HepG2 (cell line): Measurements from ENCODE around the gene GADD45B. TPM values are rescaled to one million over a fixed set of nuclear protein-coding genes. Genes with fewer than 3 reads are reported as not detected.

Experiments
- ADNP ChIP-seq: sonication (generic); formaldehyde crosslinking; IDR thresholded peaks from 2 replicates; pipeline ENCODE4 v1.4.0; 2020; ENCODE audit warnings: missing genetic modification reagents
- ATM ChIP-seq: fragments of 450-650 bp; IDR thresholded peaks from 2 replicates; pipeline ENCODE4 v1.7.1; 2017; ENCODE audit warnings: mild to moderate bottlenecking, borderline replicate concordance
- BATF2 ChIP-seq: sonication (generic); formaldehyde crosslinking; IDR thresholded peaks from 2 replicates; pipeline ENCODE4 v1.8.0; 2022; ENCODE audit warnings: mild to moderate bottlenecking, missing genetic modification reagents, moderate library complexity
- CENPT ChIP-seq: sonication (generic); formaldehyde crosslinking; IDR thresholded peaks from 2 replicates; pipeline ENCODE4 v1.8.0; 2022; ENCODE audit warnings: low read depth, mild to moderate bottlenecking, moderate library complexity, missing genetic modification reagents
- NBN ChIP-seq: fragments of 450-650 bp; conservative IDR thresholded peaks from 2 replicates; pipeline ENCODE4 v1.6.1; 2017
- NONO ChIP-seq, 2 experiments: fragments of 450-650 bp in 1 of 2; sonication (generic) in 1 of 2; formaldehyde crosslinking in 1 of 2; IDR thresholded peaks in 1 of 2; conservative IDR thresholded peaks in 1 of 2; 2 replicates each; pipeline versions ENCODE4 v1.6.1 to v1.8.0; 2017 to 2022; ENCODE audit warnings: mild to moderate bottlenecking in 1 of 2, missing genetic modification reagents in 1 of 2, moderate library complexity in 1 of 2
- POLR2A ChIP-seq, 2 experiments: IDR thresholded peaks; 2 replicates each; pipeline ENCODE4 v1.6.1; 2011; ENCODE audit warnings: low read depth in 2 of 2, low read length in 2 of 2, mild to moderate bottlenecking in 1 of 2, moderate library complexity in 1 of 2; ENCODE audit not compliant: insufficient read depth in 1 of 2
- REL ChIP-seq: sonication (generic); formaldehyde crosslinking; conservative IDR thresholded peaks from 2 replicates; pipeline ENCODE4 v1.8.0; 2022; ENCODE audit warnings: mild to moderate bottlenecking, missing genetic modification reagents, moderate library complexity
- SAFB2 ChIP-seq: sonication (generic); formaldehyde crosslinking; IDR thresholded peaks from 2 replicates; pipeline ENCODE4 v1.5.1; 2020; ENCODE audit warnings: missing genetic modification reagents, low read depth, mild to moderate bottlenecking, borderline replicate concordance
- SRSF4 ChIP-seq: fragments of 200-400 bp; formaldehyde crosslinking; IDR thresholded peaks from one replicate; pipeline ENCODE4 v1.6.1; 2018; ENCODE audit warnings: mild to moderate bottlenecking, low read depth, low read length, moderate library complexity; ENCODE audit not compliant: poor library complexity, severe bottlenecking
- TCF7 ChIP-seq: sonication (generic); IDR thresholded peaks from 2 replicates; pipeline ENCODE4 v1.6.1; 2016; ENCODE audit warnings: antibody characterized with exemption, low read depth
- YEATS4 ChIP-seq: sonication (generic); formaldehyde crosslinking; IDR thresholded peaks from 2 replicates; pipeline ENCODE4 v1.4.0; 2020; ENCODE audit warnings: missing genetic modification reagents, borderline replicate concordance
- ZBTB20 ChIP-seq: sonication (generic); formaldehyde crosslinking; IDR thresholded peaks from 2 replicates; pipeline ENCODE4 v1.8.1; 2023; ENCODE audit warnings: missing genetic modification reagents, low read depth, mild to moderate bottlenecking, borderline replicate concordance
- ZFP1 ChIP-seq: IDR thresholded peaks from 2 replicates; pipeline ENCODE4 v1.6.1; 2016
- ZNF264 ChIP-seq: sonication (generic); formaldehyde crosslinking; IDR thresholded peaks from 2 replicates; pipeline ENCODE4 v1.4.0; 2020; ENCODE audit warnings: missing genetic modification reagents
- ZNF33A ChIP-seq: sonication (generic); formaldehyde crosslinking; IDR thresholded peaks from 2 replicates; pipeline ENCODE4 v1.5.1; 2020; ENCODE audit warnings: missing genetic modification reagents, mild to moderate bottlenecking, moderate library complexity, borderline replicate concordance
- ZNF616 ChIP-seq: sonication (generic); formaldehyde crosslinking; IDR thresholded peaks from 2 replicates; pipeline ENCODE4 v1.5.0; 2020; ENCODE audit warnings: low read depth, mild to moderate bottlenecking, missing genetic modification reagents
- ZNF704 ChIP-seq: sonication (generic); formaldehyde crosslinking; IDR thresholded peaks from 2 replicates; pipeline ENCODE4 v1.8.1; 2023; ENCODE audit warnings: mild to moderate bottlenecking, inconsistent platforms, moderate library complexity, missing genetic modification reagents, borderline replicate concordance
- ZNF784 ChIP-seq: sonication (generic); formaldehyde crosslinking; IDR thresholded peaks from 2 replicates; pipeline ENCODE4 v1.5.1; 2020; ENCODE audit warnings: missing genetic modification reagents, mild to moderate bottlenecking, borderline replicate concordance
- polyA plus RNA-seq, 8 experiments: library from polyadenylated mRNA; depleted of rRNA in 3 of 8; stranded (reverse) in 7 of 8; unstranded in 1 of 8; fragments of >200 nt; fragmentation: Illumina TruSeq in 4 of 8; extraction: Trizol in 4 of 8; gene quantifications; 2 replicates each; pipeline versions ENCODE4 v1.2.1 to v1.2.3, GENCODE V29; 2011 to 2016; ENCODE audit warnings: low read depth in 4 of 8, missing spikeins in 1 of 8, mixed read lengths in 1 of 8; ENCODE audit not compliant: insufficient read depth in 1 of 8
- total RNA-seq, 5 experiments: library from RNA; depleted of rRNA; stranded (reverse); fragments of >200 nt; fragmentation: Illumina TruSeq; extraction: Trizol; gene quantifications; 2 replicates each; pipeline ENCODE4 v1.2.3, GENCODE V29; 2016; ENCODE audit warnings: low read depth in 1 of 5
- TF ChIP-seq, protein P1 (sequence below): sonication (generic); formaldehyde crosslinking; IDR thresholded peaks from 2 replicates; pipeline ENCODE4 v1.4.0; 2020; ENCODE audit warnings: mild to moderate bottlenecking, missing genetic modification reagents

GADD45B gene
- total and polyA plus RNA-seq, 2 of the 13 experiments (the other 11 are each of a cell fraction or from before 2014, with no cell fraction given): 4.6 to 34.1 TPM

- no peak for TF ChIP-seq REL
- no peak; the same call in 1 of the 2 replicates for TF ChIP-seq ZNF33A (CRISPR knock-in tag)
- TF ChIP-seq CENPT (CRISPR knock-in tag): no peak
- peak; percentile 88; the same call in 1 of the 2 replicates for TF ChIP-seq YEATS4 (CRISPR knock-in tag)
- TF ChIP-seq ZFP1: peak; percentile 55; the same call in 1 of the 2 replicates
- peak; percentile 78 for TF ChIP-seq ZBTB20 (CRISPR knock-in tag)
- no peak for TF ChIP-seq ZNF704 (CRISPR knock-in tag)
- TF ChIP-seq NBN: no peak
- no peak for TF ChIP-seq ZNF784 (CRISPR knock-in tag)
- TF ChIP-seq TCF7: peak; percentile 27; the same call in 1 of the 2 replicates
- no peak for TF ChIP-seq ATM
- TF ChIP-seq POLR2A (IDR thresholded peaks at IDR 0.05; ENCODE audit: insufficient read depth in 1 of 2, low read depth in 2 of 2, low read length in 2 of 2): no peak
- peak; percentile 90 for TF ChIP-seq ZNF264 (CRISPR knock-in tag)
- 0 out of 2 replicates have a peak, but pooled peaks have one; percentile 68 for TF ChIP-seq NONO (IDR thresholded peaks at IDR 0.05)
- peak; percentile 87 for TF ChIP-seq NONO (CRISPR knock-in tag; conservative IDR thresholded peaks at IDR 0.05)
- TF ChIP-seq BATF2 (CRISPR knock-in tag): peak; percentile 83; the same call in 1 of the 2 replicates
- TF ChIP-seq ADNP (CRISPR knock-in tag): no peak
- TF ChIP-seq SRSF4: no peak
- no peak for TF ChIP-seq ZNF616
- TF ChIP-seq, protein P1, sequence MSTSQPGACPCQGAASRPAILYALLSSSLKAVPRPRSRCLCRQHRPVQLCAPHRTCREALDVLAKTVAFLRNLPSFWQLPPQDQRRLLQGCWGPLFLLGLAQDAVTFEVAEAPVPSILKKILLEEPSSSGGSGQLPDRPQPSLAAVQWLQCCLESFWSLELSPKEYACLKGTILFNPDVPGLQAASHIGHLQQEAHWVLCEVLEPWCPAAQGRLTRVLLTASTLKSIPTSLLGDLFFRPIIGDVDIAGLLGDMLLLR (CRISPR knock-in tag): peak; percentile 78; the same call in 1 of the 2 replicates
- no peak; the same call in 1 of the 2 replicates for TF ChIP-seq SAFB2 (CRISPR knock-in tag)
These were observed 13.1 kb upstream of the GADD45B start (continued) for GRCh38 chr19:2462635-2463421.
